K562 (cell line): ENCODE measurements around the gene MPZL3. TPM values are rescaled to one million over a fixed set of nuclear protein-coding genes. Genes with fewer than 3 reads are reported as not detected.

ENCODE experiments used
- ATAC-seq: fragments of 200-7000 bp; cut with Tn5 transposase; 3 replicates; pipeline ENCODE4 v1.9.1; 2020; ENCODE audit warnings: moderate library complexity
- BruUV-seq: library from RNA; stranded (reverse); fragments of 400-500 nt; replicated peaks from 2 replicates; lab custom pipeline; 2021; lab: Mats Ljungman, UMichigan
- CTCF ChIA-PET: fragments of 300-600 bp; formaldehyde crosslinking; extraction: SDS; loops from one replicate; lab custom pipeline; 2021; ENCODE audit warnings: low intra/inter-chr PET ratio; lab: Yijun Ruan, JAX
- POLR2A ChIA-PET: fragments of 300-600, 350-650 bp; sonication (Branson Sonifier 250); formaldehyde crosslinking; extraction: SDS; loops from one replicate; lab custom pipeline; 2021; ENCODE audit warnings: antibody characterized with exemption, inconsistent platforms; lab: Yijun Ruan, JAX
- DNase-seq, 4 experiments: peaks; one replicate each; pipeline versions ENCODE4 v3.0.0 to v3.0.0-alpha.2; 2011 to 2018; ENCODE audit warnings: low spot score in 3 of 4, mixed read lengths in 3 of 4; ENCODE audit errors: extremely low read depth in 1 of 4
- FAIRE-seq: peaks from 2 replicates; lab custom pipeline; 2011; peaks lifted over from hg19 to GRCh38; lab: Jason Lieb, UNC
- H2AFZ ChIP-seq: 2 replicates; pipeline ENCODE4 v1.6.0; 2011; ENCODE audit warnings: low read depth, low read length, control low read depth, inconsistent platforms
- H3K27ac ChIP-seq: fragments of 200-600 bp; 3 replicates; pipeline ENCODE4 v1.8.0; 2011; ENCODE audit warnings: low read depth, mild to moderate bottlenecking, control low read depth, inconsistent platforms, low read length, moderate library complexity, mixed read lengths; ENCODE audit errors: extremely low read depth
- H3K27me3 ChIP-seq, 2 experiments: fragments of 300-600 bp in 1 of 2; 2 replicates in 1 of 2; 3 replicates in 1 of 2; pipeline versions ENCODE4 v1.6.0 to v1.8.0; 2011; ENCODE audit warnings: inconsistent platforms in 2 of 2, low read length in 2 of 2, mild to moderate bottlenecking in 1 of 2, mixed read lengths in 1 of 2, moderate library complexity in 1 of 2; ENCODE audit not compliant: control insufficient read depth in 2 of 2, insufficient read depth in 2 of 2
- H3K36me3 ChIP-seq: fragments of 300-600 bp; 3 replicates; pipeline ENCODE4 v1.8.0; 2011; ENCODE audit warnings: mild to moderate bottlenecking, low read length, inconsistent platforms; ENCODE audit not compliant: control insufficient read depth, insufficient read depth
- H3K4me1 ChIP-seq, 2 experiments: fragments of 200-600 bp in 1 of 2; replicated peaks in 1 of 2; 2 replicates in 1 of 2; 3 replicates in 1 of 2; pipeline versions ENCODE4 v1.5.1 to v1.8.0; 2011; ENCODE audit warnings: inconsistent platforms in 2 of 2, low read length in 2 of 2, mild to moderate bottlenecking in 1 of 2, mixed read lengths in 1 of 2, moderate library complexity in 1 of 2; ENCODE audit not compliant: control insufficient read depth in 2 of 2, insufficient read depth in 2 of 2
- H3K4me2 ChIP-seq: 2 replicates; pipeline ENCODE4 v1.6.1; 2011; ENCODE audit warnings: low read length, control low read depth, inconsistent platforms, mixed read lengths; ENCODE audit not compliant: insufficient read depth
- H3K4me3 ChIP-seq: fragments of 200-600 bp; sonication (generic), shearing (Covaris generic); 2 replicates; pipeline ENCODE4 v1.5.1; 2016; ENCODE audit warnings: control low read depth, inconsistent platforms
- H3K79me2 ChIP-seq: fragments of 200-600 bp; 3 replicates; pipeline ENCODE4 v1.8.0; 2011; ENCODE audit warnings: low read length, inconsistent platforms; ENCODE audit not compliant: control insufficient read depth, insufficient read depth
- H3K9ac ChIP-seq, 2 experiments: 2 replicates each; pipeline versions ENCODE4 v1.6.0 to v1.6.1; 2011; ENCODE audit warnings: low read depth in 2 of 2, low read length in 2 of 2, control low read depth in 1 of 2, inconsistent platforms in 1 of 2, mild to moderate bottlenecking in 1 of 2, mixed read lengths in 1 of 2; ENCODE audit not compliant: insufficient read depth in 1 of 2
- H3K9me1 ChIP-seq: one replicate; pipeline ENCODE4 v1.6.0; 2011; ENCODE audit warnings: inconsistent platforms, mild to moderate bottlenecking, low read length, moderate library complexity; ENCODE audit not compliant: control insufficient read depth, insufficient read depth
- H3K9me3 ChIP-seq: replicated peaks from 2 replicates; pipeline ENCODE4 v1.5.1; 2011; ENCODE audit warnings: low read depth, low read length, inconsistent platforms; ENCODE audit not compliant: control insufficient read depth, insufficient read depth
- H4K20me1 ChIP-seq: replicated peaks from 2 replicates; pipeline ENCODE4 v1.6.1; 2011; ENCODE audit warnings: low read length, inconsistent platforms, mixed read lengths; ENCODE audit not compliant: control insufficient read depth, insufficient read depth
- BRD4 ChIP-seq: fragments of 200-600 bp; sonication (generic); IDR thresholded peaks from 2 replicates; pipeline ENCODE4 v1.6.1; 2017; ENCODE audit warnings: inconsistent platforms
- C11orf30 ChIP-seq: fragments of 450-650 bp; IDR thresholded peaks from 2 replicates; pipeline ENCODE4 v1.6.1; 2016; ENCODE audit warnings: low read depth, mild to moderate bottlenecking
- CEBPB ChIP-seq: fragments of 450-650 bp; IDR thresholded peaks from 2 replicates; pipeline ENCODE4 v1.6.1; 2016; ENCODE audit warnings: missing genetic modification characterization, missing compliant biosample characterization
- EP300 ChIP-seq: IDR thresholded peaks from 2 replicates; pipeline ENCODE4 v1.6.1; 2012; ENCODE audit warnings: low read length, improper control_type of control experiment
- KLF1 ChIP-seq: fragments of 450-650 bp; IDR thresholded peaks from 2 replicates; pipeline ENCODE4 v1.6.1; 2016; ENCODE audit warnings: missing genetic modification characterization, missing compliant biosample characterization
- POLR2A ChIP-seq: fragments of 450-650 bp; conservative IDR thresholded peaks from 2 replicates; pipeline ENCODE4 v1.6.1; 2016
- POLR2AphosphoS2 ChIP-seq: IDR thresholded peaks from 2 replicates; pipeline ENCODE4 v1.6.1; 2012; ENCODE audit warnings: low read length, improper control_type of control experiment
- PYGO2 ChIP-seq: fragments of 450-650 bp; IDR thresholded peaks from 2 replicates; pipeline ENCODE4 v1.6.1; 2016; ENCODE audit warnings: mild to moderate bottlenecking, missing genetic modification characterization, moderate library complexity, missing compliant biosample characterization
- RFX1 ChIP-seq: fragments of 450-650 bp; IDR thresholded peaks from 2 replicates; pipeline ENCODE4 v1.6.1; 2016; ENCODE audit warnings: mild to moderate bottlenecking, moderate library complexity
- SMARCA4 ChIP-seq: fragments of 450-650 bp; IDR thresholded peaks from 2 replicates; pipeline ENCODE4 v1.6.1; 2016
- WGBS: fragments of 100-300 bp; shearing (Covaris generic); methylation state at CpG from one replicate; pipeline ENCODE4 v1.1.6; 2016; ENCODE audit warnings: low coverage, mixed read lengths; ENCODE audit not compliant: insufficient coverage; ENCODE audit errors: missing lambda C conversion rate; 5-methylcytosine and 5-hydroxymethylcytosine counted together
- in situ Hi-C: fragments of 300-500 bp; cut with MboI; formaldehyde crosslinking; loops from 4 replicates; pipeline ENCODE4 v1.15.0; 2018; ENCODE audit warnings: inconsistent platforms, mixed read lengths
- intact Hi-C: fragments of 100-400 bp; cut with micrococcal nuclease; formaldehyde crosslinking; loops from 2 replicates; pipeline ENCODE4 v1.14.2; 2022
- polyA plus RNA-seq, 8 experiments: library from polyadenylated mRNA; depleted of rRNA in 4 of 8; stranded (reverse) in 5 of 8; unstranded in 3 of 8; fragments of >200 nt; fragmentation: Nextera tagmentation in 2 of 8; fragmentation: Illumina TruSeq in 1 of 8; extraction: Ambion mirVana in 2 of 8; extraction: Trizol in 1 of 8; gene quantifications; 2 replicates each; pipeline versions ENCODE4 v1.2.1 to v1.2.3, GENCODE V29; 2011 to 2014; ENCODE audit warnings: inconsistent platforms in 1 of 8, missing spikeins in 1 of 8
- total RNA-seq, 7 experiments: library from RNA; depleted of rRNA in 6 of 7; stranded (reverse); fragments of >200 nt in 6 of 7; fragmentation: Illumina TruSeq in 2 of 7; extraction: Trizol in 2 of 7; gene quantifications; 2 replicates each; pipeline versions ENCODE4 v1.2.1 to v1.2.3, GENCODE V29; 2011 to 2021; ENCODE audit warnings: low replicate concordance in 1 of 7
- TF ChIP-seq, protein P1 (sequence below): sonication (generic); formaldehyde crosslinking; IDR thresholded peaks from 2 replicates; pipeline ENCODE4 v1.8.1; 2023; ENCODE audit warnings: missing genetic modification reagents, mild to moderate bottlenecking, borderline replicate concordance
- TF ChIP-seq, protein P2 (sequence below), 2 experiments: fragments of 450-650 bp in 1 of 2; IDR thresholded peaks; 2 replicates each; pipeline ENCODE4 v1.6.1; 2011 to 2017; ENCODE audit warnings: low read depth in 2 of 2, antibody characterized with exemption in 1 of 2, borderline replicate concordance in 1 of 2, low read length in 1 of 2, mild to moderate bottlenecking in 1 of 2, mixed read lengths in 1 of 2; ENCODE audit not compliant: control insufficient read depth in 1 of 2
- TF ChIP-seq, protein P3 (sequence below): fragments of 250-450 bp; sonication (Bioruptor Pico); IDR thresholded peaks from 2 replicates; pipeline ENCODE4 v1.6.1; 2021; ENCODE audit warnings: mild to moderate bottlenecking

The MPZL3 gene
- total and polyA plus RNA-seq, 9 of the 15 experiments (the other 6 are each of a cell fraction or from before 2014, with no cell fraction given), result 0.97 to 2.9 (median 1.6) TPM

DNA sequence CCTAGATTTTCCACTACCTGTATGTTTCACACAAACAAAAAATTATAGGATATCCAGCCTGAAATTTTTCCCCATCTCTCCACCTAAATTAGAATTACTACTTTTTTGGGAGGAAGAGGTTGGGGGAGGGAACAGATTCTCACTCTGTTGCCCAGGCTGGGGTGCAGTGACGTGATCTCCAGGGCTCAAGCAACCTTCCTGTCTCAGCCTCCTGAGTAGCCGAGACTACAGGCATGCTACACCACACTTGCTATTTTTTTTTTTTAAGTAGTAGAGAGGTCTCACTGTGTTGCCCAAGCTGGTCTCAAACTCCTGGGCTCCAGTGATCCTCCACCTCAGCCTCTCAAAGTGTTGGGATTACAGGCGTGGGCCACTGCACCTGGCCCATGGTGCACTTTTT lies 36.9 kb downstream of the MPZL3 start (continued):
- TF ChIP-seq, protein P1, sequence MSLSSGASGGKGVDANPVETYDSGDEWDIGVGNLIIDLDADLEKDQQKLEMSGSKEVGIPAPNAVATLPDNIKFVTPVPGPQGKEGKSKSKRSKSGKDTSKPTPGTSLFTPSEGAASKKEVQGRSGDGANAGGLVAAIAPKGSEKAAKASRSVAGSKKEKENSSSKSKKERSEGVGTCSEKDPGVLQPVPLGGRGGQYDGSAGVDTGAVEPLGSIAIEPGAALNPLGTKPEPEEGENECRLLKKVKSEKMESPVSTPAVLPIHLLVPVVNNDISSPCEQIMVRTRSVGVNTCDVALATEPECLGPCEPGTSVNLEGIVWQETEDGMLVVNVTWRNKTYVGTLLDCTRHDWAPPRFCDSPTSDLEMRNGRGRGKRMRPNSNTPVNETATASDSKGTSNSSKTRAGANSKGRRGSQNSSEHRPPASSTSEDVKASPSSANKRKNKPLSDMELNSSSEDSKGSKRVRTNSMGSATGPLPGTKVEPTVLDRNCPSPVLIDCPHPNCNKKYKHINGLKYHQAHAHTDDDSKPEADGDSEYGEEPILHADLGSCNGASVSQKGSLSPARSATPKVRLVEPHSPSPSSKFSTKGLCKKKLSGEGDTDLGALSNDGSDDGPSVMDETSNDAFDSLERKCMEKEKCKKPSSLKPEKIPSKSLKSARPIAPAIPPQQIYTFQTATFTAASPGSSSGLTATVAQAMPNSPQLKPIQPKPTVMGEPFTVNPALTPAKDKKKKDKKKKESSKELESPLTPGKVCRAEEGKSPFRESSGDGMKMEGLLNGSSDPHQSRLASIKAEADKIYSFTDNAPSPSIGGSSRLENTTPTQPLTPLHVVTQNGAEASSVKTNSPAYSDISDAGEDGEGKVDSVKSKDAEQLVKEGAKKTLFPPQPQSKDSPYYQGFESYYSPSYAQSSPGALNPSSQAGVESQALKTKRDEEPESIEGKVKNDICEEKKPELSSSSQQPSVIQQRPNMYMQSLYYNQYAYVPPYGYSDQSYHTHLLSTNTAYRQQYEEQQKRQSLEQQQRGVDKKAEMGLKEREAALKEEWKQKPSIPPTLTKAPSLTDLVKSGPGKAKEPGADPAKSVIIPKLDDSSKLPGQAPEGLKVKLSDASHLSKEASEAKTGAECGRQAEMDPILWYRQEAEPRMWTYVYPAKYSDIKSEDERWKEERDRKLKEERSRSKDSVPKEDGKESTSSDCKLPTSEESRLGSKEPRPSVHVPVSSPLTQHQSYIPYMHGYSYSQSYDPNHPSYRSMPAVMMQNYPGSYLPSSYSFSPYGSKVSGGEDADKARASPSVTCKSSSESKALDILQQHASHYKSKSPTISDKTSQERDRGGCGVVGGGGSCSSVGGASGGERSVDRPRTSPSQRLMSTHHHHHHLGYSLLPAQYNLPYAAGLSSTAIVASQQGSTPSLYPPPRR (CRISPR knock-in tag), result no peak

DNA sequence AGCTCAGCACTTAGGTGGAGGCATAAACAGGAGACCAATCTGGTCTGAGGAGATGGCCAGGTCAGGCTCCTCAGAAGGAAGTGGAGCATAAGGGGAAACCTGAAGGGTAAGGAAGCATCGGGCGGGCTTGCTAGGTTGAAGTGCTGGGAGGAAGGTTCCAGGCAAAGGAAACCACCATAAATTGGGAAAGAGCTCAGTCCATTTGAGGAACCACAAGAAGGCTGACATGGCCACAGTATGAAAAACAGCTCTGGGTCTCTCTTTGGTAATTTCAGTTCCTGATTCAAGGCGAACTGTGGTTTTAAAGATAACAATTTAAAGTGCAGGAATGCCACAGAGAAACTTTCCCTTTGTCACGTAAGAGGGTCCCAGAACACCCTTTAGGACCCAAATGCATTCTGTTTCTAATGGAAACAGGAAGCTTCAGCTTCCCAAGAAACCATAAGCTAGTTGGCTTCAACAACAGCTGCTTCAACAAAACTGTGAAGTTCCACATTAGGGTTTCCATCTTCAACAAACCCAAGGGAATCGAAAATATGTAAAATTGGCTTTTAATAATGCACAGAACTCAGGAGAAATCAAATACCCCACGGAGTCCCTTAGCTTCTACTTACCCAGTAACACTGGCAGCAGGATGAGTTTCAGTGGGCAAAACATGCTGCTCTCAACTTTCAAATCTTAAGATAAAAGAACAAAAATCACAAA lies 37.8 kb downstream of the MPZL3 start:
- Histone ChIP-seq H3K9me1 (no peaks in the 10 kb centered on the region), H2AFZ (peak overlapping the region; percentile 46; the same call in 1 of the 2 replicates), H3K79me2 (no peaks in the 10 kb centered on the region), H3K27ac (no peak overlapping the region), H3K4me1 (peaks cover 0 to 5% of the 10 kb centered on the region in 2 experiments; a peak in 2 of 5 replicates), H3K4me3 (no peak overlapping the region), H3K36me3 (no peaks in the 10 kb centered on the region), H3K9me3 (no peaks in the 10 kb centered on the region), H3K9ac (no peak overlapping the region), H3K27me3 (peaks cover 17 to 22% of the 10 kb centered on the region in 2 experiments), H4K20me1 (no peaks in the 10 kb centered on the region), H3K4me2 (no peak overlapping the region)
- WGBS, result 2% methylated on average over 6 of the region's 6 CpGs
- POLR2A ChIA-PET, result interaction anchor here (1.0 kb wide), 3 partner anchors 23 to 48 kb away, joined by 3 read pairs; no protein-coding TSS in a partner anchor
- DNase-seq (no peak), FAIRE-seq (no peak), ATAC-seq (no peak)
- BruUV-seq, result no TSS peak
- CTCF ChIA-PET, result no interaction called here
- intact Hi-C loops (no loop called here), in situ Hi-C loops (no loop called here)
- TF ChIP-seq KLF1 (tag) (no peak), BRD4 (no peak), RFX1 (0 out of 2 replicates have a peak, but pooled peaks have one; percentile 8), POLR2AphosphoS2 (no peak), SMARCA4 (no peak), PYGO2 (tag) (no peak), EP300 (no peak), C11orf30 (peak; percentile 4; the same call in 1 of the 2 replicates), CEBPB (0 out of 2 replicates have a peak, but pooled peaks have one; percentile 13), POLR2A (no peak)
- TF ChIP-seq, protein P2, sequence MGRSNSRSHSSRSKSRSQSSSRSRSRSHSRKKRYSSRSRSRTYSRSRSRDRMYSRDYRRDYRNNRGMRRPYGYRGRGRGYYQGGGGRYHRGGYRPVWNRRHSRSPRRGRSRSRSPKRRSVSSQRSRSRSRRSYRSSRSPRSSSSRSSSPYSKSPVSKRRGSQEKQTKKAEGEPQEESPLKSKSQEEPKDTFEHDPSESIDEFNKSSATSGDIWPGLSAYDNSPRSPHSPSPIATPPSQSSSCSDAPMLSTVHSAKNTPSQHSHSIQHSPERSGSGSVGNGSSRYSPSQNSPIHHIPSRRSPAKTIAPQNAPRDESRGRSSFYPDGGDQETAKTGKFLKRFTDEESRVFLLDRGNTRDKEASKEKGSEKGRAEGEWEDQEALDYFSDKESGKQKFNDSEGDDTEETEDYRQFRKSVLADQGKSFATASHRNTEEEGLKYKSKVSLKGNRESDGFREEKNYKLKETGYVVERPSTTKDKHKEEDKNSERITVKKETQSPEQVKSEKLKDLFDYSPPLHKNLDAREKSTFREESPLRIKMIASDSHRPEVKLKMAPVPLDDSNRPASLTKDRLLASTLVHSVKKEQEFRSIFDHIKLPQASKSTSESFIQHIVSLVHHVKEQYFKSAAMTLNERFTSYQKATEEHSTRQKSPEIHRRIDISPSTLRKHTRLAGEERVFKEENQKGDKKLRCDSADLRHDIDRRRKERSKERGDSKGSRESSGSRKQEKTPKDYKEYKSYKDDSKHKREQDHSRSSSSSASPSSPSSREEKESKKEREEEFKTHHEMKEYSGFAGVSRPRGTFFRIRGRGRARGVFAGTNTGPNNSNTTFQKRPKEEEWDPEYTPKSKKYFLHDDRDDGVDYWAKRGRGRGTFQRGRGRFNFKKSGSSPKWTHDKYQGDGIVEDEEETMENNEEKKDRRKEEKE (IDR thresholded peaks at IDR 0.05; ENCODE audit: borderline replicate concordance in 1 of 2, control insufficient read depth in 1 of 2, low read depth in 2 of 2, low read length in 1 of 2), result no peak
- TF ChIP-seq, protein P3, sequence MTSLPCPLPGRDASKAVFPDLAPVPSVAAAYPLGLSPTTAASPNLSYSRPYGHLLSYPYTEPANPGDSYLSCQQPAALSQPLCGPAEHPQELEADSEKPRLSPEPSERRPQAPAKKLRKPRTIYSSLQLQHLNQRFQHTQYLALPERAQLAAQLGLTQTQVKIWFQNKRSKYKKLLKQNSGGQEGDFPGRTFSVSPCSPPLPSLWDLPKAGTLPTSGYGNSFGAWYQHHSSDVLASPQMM, result no peak
